Neural crest cell (in vitro differentiated cells): ENCODE measurements around the gene LPCAT3. TPM values are rescaled to one million over a fixed set of nuclear protein-coding genes. Genes with fewer than 3 reads are reported as not detected.
"Not testable (repeated sequence)": the region's sequence is repeated elsewhere in the genome, so short reads cannot be mapped to it uniquely, and the experiment has no call there.

Source experiments
- DNase-seq: peaks from one replicate; pipeline ENCODE4 v3.0.0; 2021; ENCODE audit warnings: low read depth, mixed read lengths, low spot score
- H3K27ac Mint-ChIP-seq: one replicate; pipeline ENCODE4 v1.8.0; 2021; ENCODE audit warnings: mild to moderate bottlenecking, mixed read lengths; ENCODE audit not compliant: unreplicated experiment
- H3K27me3 Mint-ChIP-seq: 2 replicates; pipeline ENCODE4 v1.8.0; 2021; ENCODE audit warnings: low read depth, mild to moderate bottlenecking, mixed read lengths
- H3K36me3 Mint-ChIP-seq: 2 replicates; pipeline ENCODE4 v1.8.0; 2021; ENCODE audit warnings: low read depth, mild to moderate bottlenecking, mixed read lengths
- H3K4me1 Mint-ChIP-seq: 2 replicates; pipeline ENCODE4 v1.8.0; 2021; ENCODE audit warnings: mixed read lengths
- H3K4me3 Mint-ChIP-seq: one replicate; pipeline ENCODE4 v1.8.0; 2021; ENCODE audit warnings: mild to moderate bottlenecking, mixed read lengths
- H3K9me3 Mint-ChIP-seq: 2 replicates; pipeline ENCODE4 v1.8.0; 2021; ENCODE audit warnings: mixed read lengths
- CTCF ChIP-seq: fragments of 200-600 bp; sonication (generic); conservative IDR thresholded peaks from 2 replicates; pipeline ENCODE4 v1.5.0; 2021; ENCODE audit warnings: antibody characterized with exemption, mild to moderate bottlenecking
- total RNA-seq: library from RNA; stranded (reverse); gene quantifications from 2 replicates; pipeline ENCODE4 v1.2.1, GENCODE V29; 2021

Gene LPCAT3
- total RNA-seq, 1 donor from 2014 or later = 32.8 TPM

- no peak for TF ChIP-seq CTCF
- DNase-seq = no peak
- Mint-ChIP-seq H3K27ac (no peak overlapping the region), H3K27me3 (peaks cover 23% of the 10 kb centered on the region), H3K36me3 (no peaks in the 10 kb centered on the region), H3K4me3 (no peak overlapping the region), H3K4me1 (no peaks in the 10 kb centered on the region), H3K9me3 (no peaks in the 10 kb centered on the region)
Measured at GRCh38 chr12:7058163-7058845, 40.0 kb upstream of the LPCAT3 start.

- peaks cover 38% of the 10 kb centered on the region for H3K27me3 Mint-ChIP-seq
- not testable (repeated sequence) for H3K9me3 Mint-ChIP-seq, H3K36me3 Mint-ChIP-seq, DNase-seq, H3K27ac Mint-ChIP-seq, H3K4me1 Mint-ChIP-seq, H3K4me3 Mint-ChIP-seq
Measured at GRCh38 chr12:7055736-7056135, 37.5 kb upstream of the LPCAT3 start.

- no peak for TF ChIP-seq CTCF
- Mint-ChIP-seq H3K27me3 (peaks cover 31% of the 10 kb centered on the region), H3K27ac (no peak overlapping the region), H3K36me3 (no peaks in the 10 kb centered on the region), H3K9me3 (peaks cover 6% of the 10 kb centered on the region), H3K4me3 (no peak overlapping the region), H3K4me1 (no peaks in the 10 kb centered on the region)
- DNase-seq = no peak
Measured at GRCh38 chr12:7054925-7055324, 36.6 kb upstream of the LPCAT3 start.

GRCh38 chr12:7049973-7050372 lies 31.7 kb upstream of the LPCAT3 start:
- not testable (repeated sequence) for H3K36me3 Mint-ChIP-seq, H3K9me3 Mint-ChIP-seq, H3K27ac Mint-ChIP-seq, DNase-seq, H3K4me1 Mint-ChIP-seq, H3K4me3 Mint-ChIP-seq
- peaks cover 25% of the 10 kb centered on the region for H3K27me3 Mint-ChIP-seq

- H3K27me3 Mint-ChIP-seq = peaks cover 22% of the 10 kb centered on the region
- not testable (repeated sequence) for DNase-seq, H3K36me3 Mint-ChIP-seq, H3K27ac Mint-ChIP-seq, H3K4me3 Mint-ChIP-seq, H3K9me3 Mint-ChIP-seq, H3K4me1 Mint-ChIP-seq
Measured at GRCh38 chr12:7049445-7049951, 31.2 kb upstream of the LPCAT3 start.

- no peak for DNase-seq
- H3K27ac Mint-ChIP-seq = no peak overlapping the region
- no peak for TF ChIP-seq CTCF
- H3K27me3 Mint-ChIP-seq = peaks cover 12% of the 10 kb centered on the region
- no peaks in the 10 kb centered on the region for H3K36me3 Mint-ChIP-seq
- peaks cover 6% of the 10 kb centered on the region for H3K9me3 Mint-ChIP-seq
- H3K4me1 Mint-ChIP-seq = no peaks in the 10 kb centered on the region
- no peak overlapping the region for H3K4me3 Mint-ChIP-seq
Measured at GRCh38 chr12:7047306-7047705, 29.0 kb upstream of the LPCAT3 start.

GRCh38 chr12:7046383-7047105 lies 28.3 kb upstream of the LPCAT3 start:
- Mint-ChIP-seq H3K9me3 (peaks cover 6% of the 10 kb centered on the region), H3K36me3 (no peaks in the 10 kb centered on the region), H3K27me3 (peaks cover 5% of the 10 kb centered on the region), H3K27ac (no peak overlapping the region), H3K4me3 (no peak overlapping the region), H3K4me1 (no peaks in the 10 kb centered on the region)
- DNase-seq = no peak
- no peak for TF ChIP-seq CTCF
